ENCODE measurements around the gene TSPAN32. TPM values are rescaled to one million over a fixed set of nuclear protein-coding genes. Genes with fewer than 3 reads are reported as not detected.

TSPAN32 gene
- total and polyA plus RNA-seq, 2 donors, result 4.0 to 15.7 TPM

GRCh38 chr11:2260491-2261364 lies 41.1 kb upstream of the TSPAN32 start:
- WGBS, result 96% methylated on average over 26 of the region's 26 CpGs
- no peaks in the 10 kb centered on the region for H3K9me3 ChIP-seq (ENCODE audit: control insufficient read depth in 2 of 2, insufficient read depth in 1 of 2, low read length in 1 of 2)
- no peaks in the 10 kb centered on the region for H3K36me3 ChIP-seq (ENCODE audit: control insufficient read depth in 2 of 2, insufficient read depth in 2 of 2, low read length in 1 of 2)
- H3K4me3 ChIP-seq (ENCODE audit: low read length in 2 of 2), result no peak overlapping the region
- no peak overlapping the region for H3K27ac ChIP-seq (ENCODE audit: low read depth in 1 of 2, low read length in 1 of 2)
- peaks cover 0 to 5% of the 10 kb centered on the region in 2 donors for H3K4me1 ChIP-seq (ENCODE audit: control insufficient read depth in 2 of 2, insufficient read depth in 2 of 2, low read length in 2 of 2)
- peaks cover 0 to 7% of the 10 kb centered on the region in 2 donors for H3K27me3 ChIP-seq (ENCODE audit: control insufficient read depth in 2 of 2, insufficient read depth in 1 of 2, low read length in 1 of 2)
- no peak for DNase-seq (ENCODE audit: low read depth in 6 of 9, low spot score in 9 of 9)

- Histone ChIP-seq H3K27ac (ENCODE audit: low read depth in 1 of 2, low read length in 1 of 2) (no peak overlapping the region), H3K4me1 (ENCODE audit: control insufficient read depth in 2 of 2, insufficient read depth in 2 of 2, low read length in 2 of 2) (peaks cover 0 to 14% of the 10 kb centered on the region in 2 donors), H3K36me3 (ENCODE audit: control insufficient read depth in 2 of 2, insufficient read depth in 2 of 2, low read length in 1 of 2) (no peaks in the 10 kb centered on the region), H3K4me3 (ENCODE audit: low read length in 2 of 2) (no peak overlapping the region), H3K9me3 (ENCODE audit: control insufficient read depth in 2 of 2, insufficient read depth in 1 of 2, low read length in 1 of 2) (no peaks in the 10 kb centered on the region), H3K27me3 (ENCODE audit: control insufficient read depth in 2 of 2, insufficient read depth in 1 of 2, low read length in 1 of 2) (peaks cover 0 to 16% of the 10 kb centered on the region in 2 donors)
- WGBS, result 91% methylated on average over 21 of the region's 21 CpGs
- no peak for DNase-seq (ENCODE audit: low read depth in 6 of 9, low spot score in 9 of 9)
Measured at GRCh38 chr11:2261436-2262230, 40.2 kb upstream of the TSPAN32 start.

- Histone ChIP-seq H3K9me3 (ENCODE audit: control insufficient read depth in 2 of 2, insufficient read depth in 1 of 2, low read length in 1 of 2) (no peaks in the 10 kb centered on the region), H3K36me3 (ENCODE audit: control insufficient read depth in 2 of 2, insufficient read depth in 2 of 2, low read length in 1 of 2) (no peaks in the 10 kb centered on the region), H3K27ac (ENCODE audit: low read depth in 1 of 2, low read length in 1 of 2) (no peak overlapping the region), H3K4me1 (ENCODE audit: control insufficient read depth in 2 of 2, insufficient read depth in 2 of 2, low read length in 2 of 2) (peaks cover 0 to 15% of the 10 kb centered on the region in 2 donors), H3K4me3 (ENCODE audit: low read length in 2 of 2) (no peak overlapping the region), H3K27me3 (ENCODE audit: control insufficient read depth in 2 of 2, insufficient read depth in 1 of 2, low read length in 1 of 2) (peaks cover 2 to 25% of the 10 kb centered on the region in 2 donors)
- DNase-seq (ENCODE audit: low read depth in 6 of 9, low spot score in 9 of 9), result no peak
- 97% methylated on average over 18 of the region's 18 CpGs for WGBS
Measured at GRCh38 chr11:2262301-2263070, 39.3 kb upstream of the TSPAN32 start.

- H3K27me3 ChIP-seq (ENCODE audit: control insufficient read depth in 2 of 2, insufficient read depth in 1 of 2, low read length in 1 of 2), result peaks cover 8 to 31% of the 10 kb centered on the region in 2 donors
- DNase-seq (ENCODE audit: low read depth in 6 of 9, low spot score in 9 of 9), result no peak
- WGBS, result 96% methylated on average over 10 of the region's 10 CpGs
- H3K9me3 ChIP-seq (ENCODE audit: control insufficient read depth in 2 of 2, insufficient read depth in 1 of 2, low read length in 1 of 2), result no peaks in the 10 kb centered on the region
- no peak overlapping the region for H3K4me3 ChIP-seq (ENCODE audit: low read length in 2 of 2)
- peaks cover 0 to 15% of the 10 kb centered on the region in 2 donors for H3K4me1 ChIP-seq (ENCODE audit: control insufficient read depth in 2 of 2, insufficient read depth in 2 of 2, low read length in 2 of 2)
- no peaks in the 10 kb centered on the region for H3K36me3 ChIP-seq (ENCODE audit: control insufficient read depth in 2 of 2, insufficient read depth in 2 of 2, low read length in 1 of 2)
- no peak overlapping the region for H3K27ac ChIP-seq (ENCODE audit: low read depth in 1 of 2, low read length in 1 of 2)
Measured at GRCh38 chr11:2263071-2263565, 38.7 kb upstream of the TSPAN32 start.

- H3K4me3 ChIP-seq (ENCODE audit: low read length in 2 of 2), result no peak overlapping the region
- no peak overlapping the region for H3K27ac ChIP-seq (ENCODE audit: low read depth in 1 of 2, low read length in 1 of 2)
- no peaks in the 10 kb centered on the region for H3K36me3 ChIP-seq (ENCODE audit: control insufficient read depth in 2 of 2, insufficient read depth in 2 of 2, low read length in 1 of 2)
- WGBS, result 93% methylated on average over 13 of the region's 13 CpGs
- DNase-seq (ENCODE audit: low read depth in 6 of 9, low spot score in 9 of 9), result no peak
- peaks cover 15 to 38% of the 10 kb centered on the region in 2 donors for H3K27me3 ChIP-seq (ENCODE audit: control insufficient read depth in 2 of 2, insufficient read depth in 1 of 2, low read length in 1 of 2)
- H3K4me1 ChIP-seq (ENCODE audit: control insufficient read depth in 2 of 2, insufficient read depth in 2 of 2, low read length in 2 of 2), result peaks cover 0 to 17% of the 10 kb centered on the region in 2 donors
- H3K9me3 ChIP-seq (ENCODE audit: control insufficient read depth in 2 of 2, insufficient read depth in 1 of 2, low read length in 1 of 2), result no peaks in the 10 kb centered on the region
Measured at GRCh38 chr11:2263724-2264360, 38.0 kb upstream of the TSPAN32 start.

GRCh38 chr11:2264366-2265053 lies 37.3 kb upstream of the TSPAN32 start:
- Histone ChIP-seq H3K27ac (ENCODE audit: low read depth in 1 of 2, low read length in 1 of 2) (no peak overlapping the region), H3K4me1 (ENCODE audit: control insufficient read depth in 2 of 2, insufficient read depth in 2 of 2, low read length in 2 of 2) (peaks cover 0 to 17% of the 10 kb centered on the region in 2 donors), H3K9me3 (ENCODE audit: control insufficient read depth in 2 of 2, insufficient read depth in 1 of 2, low read length in 1 of 2) (no peaks in the 10 kb centered on the region), H3K27me3 (ENCODE audit: control insufficient read depth in 2 of 2, insufficient read depth in 1 of 2, low read length in 1 of 2) (peaks cover 22 to 45% of the 10 kb centered on the region in 2 donors), H3K4me3 (ENCODE audit: low read length in 2 of 2) (no peak overlapping the region), H3K36me3 (ENCODE audit: control insufficient read depth in 2 of 2, insufficient read depth in 2 of 2, low read length in 1 of 2) (no peaks in the 10 kb centered on the region)
- 95% methylated on average over 22 of the region's 22 CpGs for WGBS
- DNase-seq (ENCODE audit: low read depth in 6 of 9, low spot score in 9 of 9), result no peak

GRCh38 chr11:2265396-2265795 lies 36.4 kb upstream of the TSPAN32 start:
- 11% methylated on average over 2 of the region's 2 CpGs for WGBS
- Histone ChIP-seq H3K27ac (ENCODE audit: low read depth in 1 of 2, low read length in 1 of 2) (no peak overlapping the region), H3K27me3 (ENCODE audit: control insufficient read depth in 2 of 2, insufficient read depth in 1 of 2, low read length in 1 of 2) (peaks cover 31 to 53% of the 10 kb centered on the region in 2 donors), H3K4me1 (ENCODE audit: control insufficient read depth in 2 of 2, insufficient read depth in 2 of 2, low read length in 2 of 2) (peaks cover 3 to 19% of the 10 kb centered on the region in 2 donors), H3K4me3 (ENCODE audit: low read length in 2 of 2) (no peak overlapping the region), H3K9me3 (ENCODE audit: control insufficient read depth in 2 of 2, insufficient read depth in 1 of 2, low read length in 1 of 2) (no peaks in the 10 kb centered on the region), H3K36me3 (ENCODE audit: control insufficient read depth in 2 of 2, insufficient read depth in 2 of 2, low read length in 1 of 2) (no peaks in the 10 kb centered on the region)
- peak in 2 of 9 donors; percentile 3 to 41 for DNase-seq (ENCODE audit: low read depth in 6 of 9, low spot score in 9 of 9)
